Activated CD4-positive, alpha-beta T cell treated with anti-CD3 and anti-CD28 coated beads for 1 hour (primary cell): ENCODE results near the gene OXGR1.

Source experiments
- DNase-seq: peaks from one replicate; pipeline ENCODE4 v3.0.0-alpha.2; 2020

Gene OXGR1

GRCh38 chr13:96958286-96958891 is 35.9 kb downstream of the OXGR1 start:
- DNase-seq = no peak

GRCh38 chr13:96952595-96952994 is 41.7 kb downstream of the OXGR1 start:
- no peak for DNase-seq

- DNase-seq = no peak
These were observed 46.1 kb downstream of the OXGR1 start for GRCh38 chr13:96948127-96948526.

GRCh38 chr13:96947343-96947910 is 46.8 kb downstream of the OXGR1 start:
- DNase-seq = no peak

GRCh38 chr13:96946709-96947311 is 47.5 kb downstream of the OXGR1 start:
- no peak for DNase-seq

GRCh38 chr13:96940961-96941360 is 53.3 kb downstream of the OXGR1 start:
- DNase-seq = no peak

- no peak for DNase-seq
These were observed 58.4 kb downstream of the OXGR1 start for GRCh38 chr13:96935901-96936300.
